SU-DHL-6 (cell line): ENCODE data around the gene PHLDB1.
"Not testable (repeated sequence)": the region's sequence is repeated elsewhere in the genome, so short reads cannot be mapped to it uniquely, and the experiment has no call there.

Experiments
- H2AFZ ChIP-seq: fragments of 200-600 bp; sonication (generic); 2 replicates; pipeline ENCODE4 v1.6.1; 2014; ENCODE audit warnings: low read depth, mild to moderate bottlenecking, moderate library complexity, mixed read lengths, antibody characterized with exemption, low read length; ENCODE audit not compliant: severe bottlenecking
- H3F3A ChIP-seq: fragments of 200-600 bp; shearing (Covaris generic); 2 replicates; pipeline ENCODE4 v1.6.0; 2016; ENCODE audit warnings: antibody characterized with exemption, mild to moderate bottlenecking; ENCODE audit not compliant: insufficient read depth
- H3K27ac ChIP-seq: fragments of 200-600 bp; sonication (generic); 2 replicates; pipeline ENCODE4 v1.5.1; 2016; ENCODE audit warnings: low read depth, mild to moderate bottlenecking, low read length, moderate library complexity, mixed read lengths
- H3K27me3 ChIP-seq: fragments of 200-600 bp; sonication (generic), shearing (Covaris generic); 2 replicates; pipeline ENCODE4 v1.6.0; 2014; ENCODE audit warnings: mild to moderate bottlenecking, low read length
- H3K36me3 ChIP-seq: fragments of 200-600 bp; sonication (generic); 2 replicates; pipeline ENCODE4 v1.6.1; 2014; ENCODE audit warnings: mild to moderate bottlenecking, low read length, mixed read lengths
- H3K4me2 ChIP-seq: fragments of 300-600, 200-600 bp; shearing (Covaris generic), sonication (generic); 2 replicates; pipeline ENCODE4 v1.6.0; 2014; ENCODE audit warnings: low read length, low read depth, mild to moderate bottlenecking; ENCODE audit not compliant: poor library complexity, severe bottlenecking
- H3K4me3 ChIP-seq: fragments of 200-600 bp; sonication (generic); 2 replicates; pipeline ENCODE4 v1.5.1; 2014; ENCODE audit warnings: antibody characterized with exemption, low read length, mild to moderate bottlenecking, mixed read lengths; ENCODE audit not compliant: insufficient read depth, poor library complexity, severe bottlenecking
- H3K79me2 ChIP-seq: fragments of 200-600 bp; sonication (generic); 2 replicates; pipeline ENCODE4 v1.6.1; 2014; ENCODE audit warnings: mild to moderate bottlenecking, low read length, moderate library complexity; ENCODE audit not compliant: insufficient read depth
- H3K9ac ChIP-seq: fragments of 200-600 bp; sonication (generic); 2 replicates; pipeline ENCODE4 v1.7.0; 2014; ENCODE audit warnings: mild to moderate bottlenecking, low read length
- H3K9me2 ChIP-seq: fragments of 200-600 bp; sonication (generic); replicated peaks from 2 replicates; pipeline ENCODE4 v1.6.1; 2014; ENCODE audit warnings: low read length; ENCODE audit not compliant: insufficient read depth
- H3K9me3 ChIP-seq: fragments of 200-600 bp; sonication (generic); 2 replicates; pipeline ENCODE4 v1.6.1; 2014; ENCODE audit warnings: low read length, mixed read lengths; ENCODE audit not compliant: insufficient read depth
- H4K20me1 ChIP-seq: fragments of 200-600 bp; sonication (generic); 2 replicates; pipeline ENCODE4 v1.6.1; 2014; ENCODE audit warnings: low read depth, mild to moderate bottlenecking, antibody characterized with exemption, low read length, moderate library complexity, mixed read lengths
- EZH2phosphoT487 ChIP-seq: fragments of 200-600 bp; sonication (generic), shearing (Covaris generic); conservative IDR thresholded peaks from 2 replicates; pipeline ENCODE4 v1.6.1; 2018; ENCODE audit warnings: mild to moderate bottlenecking, antibody characterized with exemption, low read length, moderate library complexity, mixed read lengths
- TF ChIP-seq, protein P1 (sequence below): fragments of 200-600 bp; sonication (generic); IDR thresholded peaks from one replicate; pipeline ENCODE4 v1.5.1; 2017; ENCODE audit warnings: antibody characterized with exemption, mild to moderate bottlenecking, low read length, moderate library complexity; ENCODE audit not compliant: insufficient read depth, poor library complexity, severe bottlenecking

The PHLDB1 gene

DNA sequence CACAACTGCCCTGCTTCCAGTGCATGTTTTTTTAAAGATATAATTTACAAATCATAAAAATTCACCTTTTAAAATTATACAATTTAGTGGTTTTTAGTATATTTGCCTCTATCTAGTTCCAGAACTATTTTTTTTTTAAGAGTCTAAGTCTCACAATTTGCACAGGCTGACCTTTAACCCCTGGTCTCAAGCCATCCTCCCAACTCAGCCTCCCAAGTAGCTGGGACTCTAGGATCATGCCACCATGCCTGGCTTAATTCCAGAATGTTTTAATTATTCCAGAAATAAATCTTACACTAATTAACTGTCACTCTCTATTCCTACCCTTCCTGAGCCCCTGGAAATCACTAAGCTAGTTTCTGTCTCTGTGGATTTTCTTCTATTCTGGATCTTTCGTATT lies 36.6 kb upstream of the PHLDB1 start:
- Histone ChIP-seq H3K36me3 (no peaks in the 10 kb centered on the region), H3K4me2 (no peak overlapping the region), H3F3A (peaks cover 5% of the 10 kb centered on the region), H3K4me3 (no peak overlapping the region), H2AFZ (no peak overlapping the region), H3K79me2 (peaks cover 36% of the 10 kb centered on the region), H3K9me2 (no peaks in the 10 kb centered on the region), H4K20me1 (peaks cover 15% of the 10 kb centered on the region; the same call in 1 of the 2 replicates), H3K27ac (no peak overlapping the region), H3K27me3 (no peaks in the 10 kb centered on the region), H3K9ac (no peak overlapping the region), H3K9me3 (no peaks in the 10 kb centered on the region)
- TF ChIP-seq, protein P1, sequence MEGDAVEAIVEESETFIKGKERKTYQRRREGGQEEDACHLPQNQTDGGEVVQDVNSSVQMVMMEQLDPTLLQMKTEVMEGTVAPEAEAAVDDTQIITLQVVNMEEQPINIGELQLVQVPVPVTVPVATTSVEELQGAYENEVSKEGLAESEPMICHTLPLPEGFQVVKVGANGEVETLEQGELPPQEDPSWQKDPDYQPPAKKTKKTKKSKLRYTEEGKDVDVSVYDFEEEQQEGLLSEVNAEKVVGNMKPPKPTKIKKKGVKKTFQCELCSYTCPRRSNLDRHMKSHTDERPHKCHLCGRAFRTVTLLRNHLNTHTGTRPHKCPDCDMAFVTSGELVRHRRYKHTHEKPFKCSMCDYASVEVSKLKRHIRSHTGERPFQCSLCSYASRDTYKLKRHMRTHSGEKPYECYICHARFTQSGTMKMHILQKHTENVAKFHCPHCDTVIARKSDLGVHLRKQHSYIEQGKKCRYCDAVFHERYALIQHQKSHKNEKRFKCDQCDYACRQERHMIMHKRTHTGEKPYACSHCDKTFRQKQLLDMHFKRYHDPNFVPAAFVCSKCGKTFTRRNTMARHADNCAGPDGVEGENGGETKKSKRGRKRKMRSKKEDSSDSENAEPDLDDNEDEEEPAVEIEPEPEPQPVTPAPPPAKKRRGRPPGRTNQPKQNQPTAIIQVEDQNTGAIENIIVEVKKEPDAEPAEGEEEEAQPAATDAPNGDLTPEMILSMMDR: no peak
- TF ChIP-seq EZH2phosphoT487: no peak

DNA sequence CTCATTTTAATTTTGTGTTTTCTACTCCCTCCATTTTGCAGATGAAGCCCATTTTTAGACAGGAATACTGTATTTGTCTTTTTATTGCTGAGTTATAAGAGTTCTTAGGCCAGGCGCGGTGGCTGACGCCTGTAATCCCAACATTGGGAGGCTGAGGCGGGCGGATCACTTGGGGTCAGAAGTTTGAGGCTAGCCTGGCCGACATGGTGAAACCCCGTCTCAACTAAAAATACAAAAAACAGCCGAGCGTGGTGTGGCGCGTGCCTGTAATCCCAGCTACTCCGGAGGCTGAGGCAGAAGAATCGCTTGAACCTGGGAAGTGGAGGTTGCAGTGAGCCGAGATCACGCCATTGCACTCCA lies 35.7 kb upstream of the PHLDB1 start:
- not testable (repeated sequence) for H3K27me3 ChIP-seq, H3K9me3 ChIP-seq, H3K36me3 ChIP-seq, H3F3A ChIP-seq, H3K9me2 ChIP-seq, H3K27ac ChIP-seq
- peak overlapping the region; percentile 25 for H2AFZ ChIP-seq
- H3K4me2 ChIP-seq: peak overlapping the region; percentile 71
- H4K20me1 ChIP-seq: peaks cover 22% of the 10 kb centered on the region; the same call in 1 of the 2 replicates
- peak overlapping the region; percentile 99 for H3K9ac ChIP-seq
- peaks cover 45% of the 10 kb centered on the region for H3K79me2 ChIP-seq
- H3K4me3 ChIP-seq: peak overlapping the region; percentile 99

DNA sequence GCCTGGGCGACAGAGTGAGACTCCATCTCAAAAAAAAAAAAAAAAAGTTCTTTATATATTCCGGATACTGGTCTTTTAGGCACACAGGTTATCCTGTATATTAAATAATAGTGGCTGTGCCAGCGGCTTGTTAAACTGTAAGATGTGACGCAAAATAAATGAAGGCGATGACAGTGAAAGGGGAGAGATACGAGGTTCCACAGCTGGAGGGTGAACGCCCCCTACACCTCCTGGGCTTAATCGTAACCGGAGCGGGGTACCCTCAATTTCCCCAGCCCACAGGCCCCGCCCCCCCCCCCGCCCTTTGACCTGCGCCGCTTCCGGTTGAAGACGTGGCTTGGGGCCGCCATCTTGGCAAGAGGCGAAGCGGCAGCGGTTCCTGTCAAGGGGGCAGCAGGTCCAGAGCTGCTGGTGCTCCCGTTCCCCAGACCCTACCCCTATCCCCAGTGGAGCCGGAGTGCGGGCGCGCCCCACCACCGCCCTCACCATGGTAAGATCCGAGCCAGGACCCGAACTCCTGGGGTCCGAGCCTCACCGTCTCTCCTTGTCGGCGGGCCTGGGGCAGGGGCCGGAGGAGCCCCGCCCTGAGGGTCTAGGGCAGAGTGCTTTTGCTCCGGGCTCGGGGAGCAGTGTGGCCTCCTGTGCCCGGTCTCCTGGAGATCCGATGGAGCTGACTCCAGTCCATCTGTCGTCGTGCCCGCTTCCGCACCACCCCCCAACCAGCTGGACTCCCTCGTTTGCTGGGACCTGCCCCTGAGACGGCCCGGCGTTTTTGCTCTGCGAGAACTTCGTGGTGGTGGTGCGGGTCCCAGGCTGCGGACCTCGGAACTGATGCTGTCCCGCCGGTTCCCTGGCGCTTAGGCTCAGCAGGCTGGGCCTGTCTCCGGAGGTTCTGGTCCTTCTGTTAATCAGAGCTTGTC lies 35.1 kb upstream of the PHLDB1 start, which contains the start of gene ARCN1:
Gene ARCN1, plus strand, starts transcription at position 349 of the 920 bp plus-strand sequence. Its CDS starts 139 bp downstream, at position 488.
- peak within 1 kb of the TSS; percentile 99 for H3K4me3 ChIP-seq
- peaks cover 5% of the 10 kb centered on the region for H3F3A ChIP-seq
- no peak for TF ChIP-seq EZH2phosphoT487
- TF ChIP-seq, protein P1: no peak
- H3K27ac ChIP-seq: peak within 1 kb of the TSS; percentile 70
- H3K9ac ChIP-seq: peak within 1 kb of the TSS; percentile 99
- H3K36me3 ChIP-seq: 0 out of 2 replicates have a peak, but pooled peaks cover 2% of the 10 kb centered on the region
- peaks cover 51% of the 10 kb centered on the region for H3K79me2 ChIP-seq
- H3K27me3 ChIP-seq: no peaks in the 10 kb centered on the region
- peak within 1 kb of the TSS; percentile 71 for H3K4me2 ChIP-seq
- no peaks in the 10 kb centered on the region for H3K9me3 ChIP-seq
- peaks cover 24% of the 10 kb centered on the region; the same call in 1 of the 2 replicates for H4K20me1 ChIP-seq
- H3K9me2 ChIP-seq: no peaks in the 10 kb centered on the region
- peak within 1 kb of the TSS; percentile 84 for H2AFZ ChIP-seq
